H1 (cell line): ENCODE results near the gene BTRC. TPM values are rescaled to one million over a fixed set of nuclear protein-coding genes. Genes with fewer than 3 reads are reported as not detected.
A peak's percentile ranks its signal among the peaks of the same experiment; 100 is the strongest.

ENCODE experiments used
- CHD7 ChIP-seq: fragments of 300-600 bp; sonication (generic); IDR thresholded peaks from 2 replicates; pipeline ENCODE4 v1.7.1; 2012; ENCODE audit warnings: low read length, moderate library complexity, mild to moderate bottlenecking, inconsistent platforms; ENCODE audit not compliant: insufficient replicate concordance
- CTCF ChIP-seq, 3 experiments: IDR thresholded peaks; 1 replicate in 2 of 3; 2 replicates in 1 of 3; pipeline versions ENCODE4 v1.5.1 to v1.6.1; 2011; ENCODE audit warnings: low read length in 3 of 3, mild to moderate bottlenecking in 3 of 3, inconsistent platforms in 2 of 3, low read depth in 1 of 3, moderate library complexity in 1 of 3; ENCODE audit not compliant: insufficient read depth in 1 of 3; ENCODE audit errors: control extremely low read depth in 1 of 3
- POLR2A ChIP-seq, 2 experiments: IDR thresholded peaks; 1 replicate in 1 of 2; 2 replicates in 1 of 2; pipeline ENCODE4 v1.6.1; 2011; ENCODE audit warnings: low read depth in 2 of 2, low read length in 2 of 2, mild to moderate bottlenecking in 2 of 2; ENCODE audit errors: control extremely low read depth in 1 of 2
- POU5F1 ChIP-seq: IDR thresholded peaks from 2 replicates; pipeline ENCODE4 v1.6.1; 2011; ENCODE audit warnings: low read depth, mild to moderate bottlenecking, low read length, moderate library complexity
- SIX5 ChIP-seq: IDR thresholded peaks from 2 replicates; pipeline ENCODE4 v1.6.1; 2011; ENCODE audit warnings: mild to moderate bottlenecking, low read depth, low read length
- polyA plus RNA-seq, 7 experiments: library from polyadenylated mRNA; depleted of rRNA in 3 of 7; stranded (reverse) in 5 of 7; unstranded in 2 of 7; fragments of >200 nt in 5 of 7; fragments of 200-250 nt in 2 of 7; gene quantifications; 1 replicate in 5 of 7; 2 replicates in 1 of 7; 4 replicates in 1 of 7; pipeline versions ENCODE4 v1.2.1 to v1.2.3, GENCODE V29; 2011 to 2013; ENCODE audit warnings: missing spikeins in 2 of 7, mixed read lengths in 2 of 7
- total RNA-seq: library from RNA; stranded (reverse); fragmentation: NEBNext Ultra II Directional; extraction: Animal tissue kit (Norgen Biotek cat#: 25700); gene quantifications from 2 replicates; pipeline ENCODE4 v1.2.1, GENCODE V29; 2021

BTRC gene
- total and polyA plus RNA-seq, 2 of the 8 experiments (the other 6 are each of a cell fraction or from before 2014, with no cell fraction given) = 9.9 to 24.7 TPM

- TF ChIP-seq CHD7 (no peak), POLR2A (IDR thresholded peaks at IDR 0.05; ENCODE audit: control extremely low read depth in 1 of 2, low read depth in 2 of 2, low read length in 2 of 2) (no peak), CTCF (IDR thresholded peaks at IDR 0.05; ENCODE audit: control extremely low read depth in 1 of 3, insufficient read depth in 1 of 3, low read depth in 1 of 3, low read length in 3 of 3) (peak in 1 of 3 experiments; percentile 39; a peak in 2 of 4 replicates), SIX5 (no peak), POU5F1 (no peak)
Observed at GRCh38 chr10:101444058-101444898, 90.3 kb downstream of the BTRC start (continued).
